Measurements from ENCODE around the gene LRRC37A3. TPM values are rescaled to one million over a fixed set of nuclear protein-coding genes. Genes with fewer than 3 reads are reported as not detected.
"Not testable (repeated sequence)": the region's sequence is repeated elsewhere in the genome, so short reads cannot be mapped to it uniquely, and the experiment has no call there.

Gene LRRC37A3
- total RNA-seq, 1 donor from 2014 or later, result 16.4 TPM

DNA sequence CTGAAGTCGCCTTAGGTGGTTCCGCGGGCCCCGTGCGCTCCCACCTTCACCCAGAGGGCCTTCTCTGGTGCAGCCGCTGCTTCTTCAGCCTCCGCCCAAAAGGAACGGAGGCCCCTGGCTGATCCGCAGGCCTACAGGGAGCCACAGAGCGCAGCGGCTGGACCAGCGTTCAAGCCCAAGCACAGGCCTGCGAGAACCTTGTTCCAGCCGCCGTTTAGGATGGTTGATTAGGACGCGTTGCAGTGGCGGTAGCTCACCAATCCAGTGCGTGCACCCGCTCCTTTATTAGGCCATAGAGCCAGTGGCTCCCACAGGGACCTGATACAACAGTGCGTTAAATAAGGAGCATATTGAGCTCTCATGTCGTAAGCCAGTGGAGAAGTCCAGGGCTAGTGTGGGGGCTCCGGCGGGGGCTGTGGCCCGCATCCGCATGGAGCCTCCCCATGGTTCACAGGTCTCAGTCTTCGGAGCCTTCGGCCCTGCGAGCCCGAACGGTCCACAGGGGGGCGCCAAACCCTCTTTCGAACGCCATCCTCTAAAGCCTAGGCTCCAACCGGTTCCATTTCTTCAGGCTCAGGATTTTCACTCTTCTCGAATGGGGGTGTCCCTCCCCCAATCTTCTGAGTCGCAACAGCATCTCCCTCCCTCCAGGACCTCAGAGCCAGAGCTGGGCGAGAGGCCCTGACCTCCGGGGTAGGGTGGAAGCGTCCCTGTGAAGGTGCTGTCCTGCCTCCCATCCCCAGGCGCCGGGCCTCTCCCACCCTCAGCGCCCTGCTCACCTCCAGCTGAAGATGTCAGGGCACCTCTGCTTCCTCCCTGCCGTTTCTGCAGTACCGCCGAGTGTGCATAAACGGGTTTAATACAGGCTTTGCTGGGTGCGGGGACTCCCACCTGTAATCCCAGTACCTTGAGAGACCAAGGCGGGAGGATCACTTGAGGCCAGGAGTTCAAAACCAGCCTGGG, 71.5 kb downstream of the LRRC37A3 start:
- H3K9ac ChIP-seq (ENCODE audit: low read length); H3K27ac ChIP-seq (ENCODE audit: low read depth, low read length); H3K4me3 ChIP-seq (ENCODE audit: insufficient read depth, low read depth, low read length); H3K36me3 ChIP-seq (ENCODE audit: insufficient read depth, low read length); H2AFZ ChIP-seq (ENCODE audit: low read depth, low read length); H3K36me3 Mint-ChIP-seq (ENCODE audit: low read depth, unreplicated experiment); FAIRE-seq; H3K4me1 ChIP-seq (ENCODE audit: insufficient read depth, low read length); H3K4me2 ChIP-seq (ENCODE audit: low read length); H3K27me3 ChIP-seq (ENCODE audit: insufficient read depth, low read length); DNase-seq (ENCODE audit: low read depth); H3K79me2 ChIP-seq (ENCODE audit: insufficient read depth, low read length); H3K9me3 ChIP-seq (ENCODE audit: insufficient read depth, low read depth, low read length); H3K9me3 Mint-ChIP-seq (ENCODE audit: unreplicated experiment); H4K20me1 ChIP-seq (ENCODE audit: insufficient read depth, low read length); H3K27ac Mint-ChIP-seq (ENCODE audit: unreplicated experiment); H3K4me3 Mint-ChIP-seq (ENCODE audit: unreplicated experiment); H3K4me1 Mint-ChIP-seq (ENCODE audit: low read depth, unreplicated experiment): not testable (repeated sequence)
- TF ChIP-seq, protein P1, sequence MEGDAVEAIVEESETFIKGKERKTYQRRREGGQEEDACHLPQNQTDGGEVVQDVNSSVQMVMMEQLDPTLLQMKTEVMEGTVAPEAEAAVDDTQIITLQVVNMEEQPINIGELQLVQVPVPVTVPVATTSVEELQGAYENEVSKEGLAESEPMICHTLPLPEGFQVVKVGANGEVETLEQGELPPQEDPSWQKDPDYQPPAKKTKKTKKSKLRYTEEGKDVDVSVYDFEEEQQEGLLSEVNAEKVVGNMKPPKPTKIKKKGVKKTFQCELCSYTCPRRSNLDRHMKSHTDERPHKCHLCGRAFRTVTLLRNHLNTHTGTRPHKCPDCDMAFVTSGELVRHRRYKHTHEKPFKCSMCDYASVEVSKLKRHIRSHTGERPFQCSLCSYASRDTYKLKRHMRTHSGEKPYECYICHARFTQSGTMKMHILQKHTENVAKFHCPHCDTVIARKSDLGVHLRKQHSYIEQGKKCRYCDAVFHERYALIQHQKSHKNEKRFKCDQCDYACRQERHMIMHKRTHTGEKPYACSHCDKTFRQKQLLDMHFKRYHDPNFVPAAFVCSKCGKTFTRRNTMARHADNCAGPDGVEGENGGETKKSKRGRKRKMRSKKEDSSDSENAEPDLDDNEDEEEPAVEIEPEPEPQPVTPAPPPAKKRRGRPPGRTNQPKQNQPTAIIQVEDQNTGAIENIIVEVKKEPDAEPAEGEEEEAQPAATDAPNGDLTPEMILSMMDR (IDR thresholded peaks at IDR 0.05; ENCODE audit: insufficient read depth, low read depth, low read length), result peak; percentile 32
- peaks cover 10% of the 10 kb centered on the region for H3K27me3 Mint-ChIP-seq (ENCODE audit: low read depth, unreplicated experiment)

DNA sequence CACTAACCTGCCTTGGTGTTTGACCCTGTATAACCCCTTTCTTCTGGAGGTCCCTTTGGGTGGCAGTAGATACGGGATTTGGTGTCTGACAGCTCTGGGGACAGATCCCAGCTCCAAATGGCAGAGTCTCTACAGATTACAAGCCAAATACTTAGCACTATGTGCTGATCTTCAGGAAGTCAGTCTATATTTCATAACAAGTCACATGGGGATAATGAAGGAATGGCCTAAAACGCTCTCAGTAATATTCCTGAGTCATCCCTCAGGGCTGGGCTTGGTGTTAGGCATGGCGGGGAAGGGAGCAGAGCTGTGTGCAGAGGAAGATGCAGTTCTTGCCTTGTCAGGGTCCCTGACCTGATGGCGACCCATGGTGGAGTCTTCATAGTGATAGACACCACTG, 72.4 kb downstream of the LRRC37A3 start:
- not testable (repeated sequence) for H3K27ac Mint-ChIP-seq (ENCODE audit: unreplicated experiment); H3K9ac ChIP-seq (ENCODE audit: low read length); H3K4me1 ChIP-seq (ENCODE audit: insufficient read depth, low read length); H3K9me3 ChIP-seq (ENCODE audit: insufficient read depth, low read depth, low read length); H3K4me1 Mint-ChIP-seq (ENCODE audit: low read depth, unreplicated experiment); H3K4me3 ChIP-seq (ENCODE audit: insufficient read depth, low read depth, low read length); H3K36me3 ChIP-seq (ENCODE audit: insufficient read depth, low read length); H3K36me3 Mint-ChIP-seq (ENCODE audit: low read depth, unreplicated experiment); H3K4me2 ChIP-seq (ENCODE audit: low read length); DNase-seq (ENCODE audit: low read depth); H3K9me3 Mint-ChIP-seq (ENCODE audit: unreplicated experiment); H4K20me1 ChIP-seq (ENCODE audit: insufficient read depth, low read length); H3K4me3 Mint-ChIP-seq (ENCODE audit: unreplicated experiment); H3K79me2 ChIP-seq (ENCODE audit: insufficient read depth, low read length); H2AFZ ChIP-seq (ENCODE audit: low read depth, low read length); FAIRE-seq; H3K27me3 ChIP-seq (ENCODE audit: insufficient read depth, low read length); H3K27ac ChIP-seq (ENCODE audit: low read depth, low read length)
- peaks cover 10% of the 10 kb centered on the region for H3K27me3 Mint-ChIP-seq (ENCODE audit: low read depth, unreplicated experiment)

DNA sequence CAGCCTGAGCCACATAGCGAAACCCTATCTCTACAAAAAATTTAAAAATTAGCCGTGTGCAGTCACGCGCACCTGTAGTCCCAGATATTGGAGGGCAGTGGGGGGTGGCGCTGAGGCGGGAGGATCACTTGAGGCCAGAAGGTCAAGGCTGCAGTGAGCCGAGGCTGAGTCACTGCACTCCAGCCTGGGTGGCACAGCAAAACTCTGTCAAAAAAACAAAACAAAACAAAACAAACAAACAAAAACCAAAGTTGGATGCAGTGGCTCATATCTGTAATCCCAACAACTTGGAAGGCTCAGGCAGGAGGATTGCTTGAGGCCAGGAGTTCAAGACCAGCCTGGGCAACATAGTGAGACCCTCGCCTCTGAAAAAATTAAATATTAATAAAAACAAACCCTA, 75.4 kb downstream of the LRRC37A3 start:
- H3K79me2 ChIP-seq (ENCODE audit: insufficient read depth, low read length); H3K4me1 Mint-ChIP-seq (ENCODE audit: low read depth, unreplicated experiment); H3K27me3 Mint-ChIP-seq (ENCODE audit: low read depth, unreplicated experiment); H4K20me1 ChIP-seq (ENCODE audit: insufficient read depth, low read length); H3K27ac Mint-ChIP-seq (ENCODE audit: unreplicated experiment); H3K9me3 Mint-ChIP-seq (ENCODE audit: unreplicated experiment); H3K9me3 ChIP-seq (ENCODE audit: insufficient read depth, low read depth, low read length); H3K4me2 ChIP-seq (ENCODE audit: low read length); H3K4me3 Mint-ChIP-seq (ENCODE audit: unreplicated experiment); H3K36me3 ChIP-seq (ENCODE audit: insufficient read depth, low read length); H3K27me3 ChIP-seq (ENCODE audit: insufficient read depth, low read length); H2AFZ ChIP-seq (ENCODE audit: low read depth, low read length); DNase-seq (ENCODE audit: low read depth); H3K9ac ChIP-seq (ENCODE audit: low read length); H3K36me3 Mint-ChIP-seq (ENCODE audit: low read depth, unreplicated experiment); H3K27ac ChIP-seq (ENCODE audit: low read depth, low read length); FAIRE-seq; H3K4me3 ChIP-seq (ENCODE audit: insufficient read depth, low read depth, low read length); H3K4me1 ChIP-seq (ENCODE audit: insufficient read depth, low read length): not testable (repeated sequence)

DNA sequence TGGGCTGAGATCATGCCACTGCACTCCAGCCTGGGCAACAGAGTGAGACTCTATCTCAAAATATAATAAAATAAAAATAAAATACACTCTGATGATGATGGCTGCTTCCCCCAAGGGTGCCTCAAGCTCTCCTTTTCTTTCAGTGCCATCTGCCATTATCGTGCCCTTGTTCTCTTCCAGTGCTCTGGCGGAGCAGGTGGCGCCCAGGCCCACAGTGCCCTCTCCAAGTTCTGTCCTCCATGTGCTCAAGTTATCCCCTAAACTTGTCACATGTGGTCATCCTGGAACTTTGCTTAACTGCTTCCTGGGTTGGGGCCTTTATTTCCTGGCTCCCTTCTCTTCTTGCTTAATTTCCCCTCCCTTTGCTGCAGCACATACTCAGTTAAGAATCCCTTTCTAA, 76.4 kb downstream of the LRRC37A3 start:
- H3K27me3 Mint-ChIP-seq (ENCODE audit: low read depth, unreplicated experiment); H3K79me2 ChIP-seq (ENCODE audit: insufficient read depth, low read length); H2AFZ ChIP-seq (ENCODE audit: low read depth, low read length); DNase-seq (ENCODE audit: low read depth); H3K9me3 ChIP-seq (ENCODE audit: insufficient read depth, low read depth, low read length); H3K9ac ChIP-seq (ENCODE audit: low read length); H4K20me1 ChIP-seq (ENCODE audit: insufficient read depth, low read length); H3K4me1 ChIP-seq (ENCODE audit: insufficient read depth, low read length); H3K9me3 Mint-ChIP-seq (ENCODE audit: unreplicated experiment); H3K4me2 ChIP-seq (ENCODE audit: low read length); H3K27ac ChIP-seq (ENCODE audit: low read depth, low read length); H3K36me3 Mint-ChIP-seq (ENCODE audit: low read depth, unreplicated experiment); H3K4me1 Mint-ChIP-seq (ENCODE audit: low read depth, unreplicated experiment); H3K27me3 ChIP-seq (ENCODE audit: insufficient read depth, low read length); H3K4me3 Mint-ChIP-seq (ENCODE audit: unreplicated experiment); H3K36me3 ChIP-seq (ENCODE audit: insufficient read depth, low read length); H3K4me3 ChIP-seq (ENCODE audit: insufficient read depth, low read depth, low read length); FAIRE-seq; H3K27ac Mint-ChIP-seq (ENCODE audit: unreplicated experiment): not testable (repeated sequence)

DNA sequence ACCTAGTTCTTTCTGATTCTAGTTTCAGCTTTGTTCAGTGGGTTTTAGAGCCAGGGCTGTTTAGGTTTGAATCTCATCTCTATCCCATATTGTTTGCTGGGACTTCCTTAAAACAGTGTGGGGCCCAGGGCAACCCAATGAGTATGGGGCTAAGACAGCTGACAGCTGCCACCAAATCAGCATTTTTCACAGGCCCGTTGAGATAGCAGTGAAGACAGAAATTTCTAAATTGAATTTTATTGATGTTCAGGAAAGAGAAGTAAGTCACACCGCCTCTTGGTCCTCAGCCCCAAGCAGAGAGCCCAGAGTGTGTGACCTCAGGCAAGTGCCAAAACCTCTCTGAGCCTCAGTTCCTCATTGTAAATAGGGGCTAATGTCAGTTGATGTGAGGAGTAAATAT, 78.3 kb downstream of the LRRC37A3 start:
- H3K4me3 Mint-ChIP-seq (ENCODE audit: unreplicated experiment); H3K27ac Mint-ChIP-seq (ENCODE audit: unreplicated experiment); H3K4me2 ChIP-seq (ENCODE audit: low read length); H3K4me1 ChIP-seq (ENCODE audit: insufficient read depth, low read length); H4K20me1 ChIP-seq (ENCODE audit: insufficient read depth, low read length); H3K27me3 ChIP-seq (ENCODE audit: insufficient read depth, low read length); H3K9ac ChIP-seq (ENCODE audit: low read length); H3K9me3 ChIP-seq (ENCODE audit: insufficient read depth, low read depth, low read length); H3K79me2 ChIP-seq (ENCODE audit: insufficient read depth, low read length); H3K36me3 ChIP-seq (ENCODE audit: insufficient read depth, low read length); H3K9me3 Mint-ChIP-seq (ENCODE audit: unreplicated experiment); H3K36me3 Mint-ChIP-seq (ENCODE audit: low read depth, unreplicated experiment); H3K4me1 Mint-ChIP-seq (ENCODE audit: low read depth, unreplicated experiment); H3K27me3 Mint-ChIP-seq (ENCODE audit: low read depth, unreplicated experiment); FAIRE-seq; DNase-seq (ENCODE audit: low read depth); H2AFZ ChIP-seq (ENCODE audit: low read depth, low read length); H3K27ac ChIP-seq (ENCODE audit: low read depth, low read length); H3K4me3 ChIP-seq (ENCODE audit: insufficient read depth, low read depth, low read length): not testable (repeated sequence)

All from astrocyte (in vitro differentiated cells and primary cell).